Uterus (tissue), 4 donors: ENCODE measurements around the gene PLA2G6. TPM values are rescaled to one million over a fixed set of nuclear protein-coding genes. Genes with fewer than 3 reads are reported as not detected.

Source experiments
- DNase-seq, 2 donors: peaks; one replicate each; pipeline ENCODE4 v3.0.0-alpha.2; 2019 to 2020
- H3K27ac ChIP-seq, 2 donors: fragments of 200-600 bp; sonication (generic); 1 replicate in 1 of 2; 2 replicates in 1 of 2; pipeline ENCODE4 v1.5.1; 2016 to 2018
- H3K27me3 ChIP-seq, 2 donors: fragments of 200-600 bp; sonication (generic); one replicate each; pipeline ENCODE4 v1.5.1; 2018 to 2019; ENCODE audit warnings: control low read depth in 1 of 2
- H3K36me3 ChIP-seq, 2 donors: fragments of 200-600 bp; sonication (generic); one replicate each; pipeline ENCODE4 v1.5.1; 2019; ENCODE audit warnings: control low read depth in 1 of 2
- H3K4me1 ChIP-seq, 2 donors: fragments of 200-600 bp; sonication (generic); one replicate each; pipeline ENCODE4 v1.5.1; 2018 to 2019; ENCODE audit warnings: control low read depth in 1 of 2
- H3K4me3 ChIP-seq, 2 donors: fragments of 200-600 bp; sonication (generic); 1 replicate in 1 of 2; 2 replicates in 1 of 2; pipeline ENCODE4 v1.5.1; 2018 to 2019; ENCODE audit warnings: mild to moderate bottlenecking in 1 of 2
- H3K9me3 ChIP-seq, 2 donors: fragments of 200-600 bp; sonication (generic); one replicate each; pipeline ENCODE4 v1.5.1; 2019; ENCODE audit warnings: control low read depth in 1 of 2
- POLR2A ChIP-seq, 2 donors: fragments of 450-650 bp; IDR thresholded peaks; one replicate each; pipeline ENCODE4 v1.6.1; 2016; ENCODE audit warnings: antibody characterized with exemption in 2 of 2, mild to moderate bottlenecking in 1 of 2, moderate library complexity in 1 of 2
- intact Hi-C: fragments of 100-400 bp; cut with DNase I; formaldehyde crosslinking; loops from one replicate; pipeline ENCODE4 v1.15.1; 2023; ENCODE audit warnings: low total_unique reads
- total RNA-seq, 4 donors: library from RNA; depleted of rRNA in 3 of 4; stranded (reverse); fragments of >200 nt in 3 of 4; gene quantifications; one replicate each; pipeline versions ENCODE4 v1.1.0 to v1.2.4, GENCODE V29; 2014 to 2023
- TF ChIP-seq, protein P1 (sequence below), 4 experiments: fragments of 200-600 bp in 2 of 4; fragments of 450-650 bp in 2 of 4; sonication (generic) in 2 of 4; IDR thresholded peaks; one replicate each; pipeline ENCODE4 v1.5.1; 2016 to 2019; ENCODE audit warnings: antibody characterized with exemption in 4 of 4, mild to moderate bottlenecking in 2 of 4, moderate library complexity in 1 of 4
- donor health status: DM: yes; HTN: yes; CAD: no.

The PLA2G6 gene, protein sequence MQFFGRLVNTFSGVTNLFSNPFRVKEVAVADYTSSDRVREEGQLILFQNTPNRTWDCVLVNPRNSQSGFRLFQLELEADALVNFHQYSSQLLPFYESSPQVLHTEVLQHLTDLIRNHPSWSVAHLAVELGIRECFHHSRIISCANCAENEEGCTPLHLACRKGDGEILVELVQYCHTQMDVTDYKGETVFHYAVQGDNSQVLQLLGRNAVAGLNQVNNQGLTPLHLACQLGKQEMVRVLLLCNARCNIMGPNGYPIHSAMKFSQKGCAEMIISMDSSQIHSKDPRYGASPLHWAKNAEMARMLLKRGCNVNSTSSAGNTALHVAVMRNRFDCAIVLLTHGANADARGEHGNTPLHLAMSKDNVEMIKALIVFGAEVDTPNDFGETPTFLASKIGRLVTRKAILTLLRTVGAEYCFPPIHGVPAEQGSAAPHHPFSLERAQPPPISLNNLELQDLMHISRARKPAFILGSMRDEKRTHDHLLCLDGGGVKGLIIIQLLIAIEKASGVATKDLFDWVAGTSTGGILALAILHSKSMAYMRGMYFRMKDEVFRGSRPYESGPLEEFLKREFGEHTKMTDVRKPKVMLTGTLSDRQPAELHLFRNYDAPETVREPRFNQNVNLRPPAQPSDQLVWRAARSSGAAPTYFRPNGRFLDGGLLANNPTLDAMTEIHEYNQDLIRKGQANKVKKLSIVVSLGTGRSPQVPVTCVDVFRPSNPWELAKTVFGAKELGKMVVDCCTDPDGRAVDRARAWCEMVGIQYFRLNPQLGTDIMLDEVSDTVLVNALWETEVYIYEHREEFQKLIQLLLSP
- 10 to 100 TPM in 3 of 4 donors, 1 to 10 TPM in 1; 8.7 to 50.9 (median 34.5) TPM for total RNA-seq

DNA sequence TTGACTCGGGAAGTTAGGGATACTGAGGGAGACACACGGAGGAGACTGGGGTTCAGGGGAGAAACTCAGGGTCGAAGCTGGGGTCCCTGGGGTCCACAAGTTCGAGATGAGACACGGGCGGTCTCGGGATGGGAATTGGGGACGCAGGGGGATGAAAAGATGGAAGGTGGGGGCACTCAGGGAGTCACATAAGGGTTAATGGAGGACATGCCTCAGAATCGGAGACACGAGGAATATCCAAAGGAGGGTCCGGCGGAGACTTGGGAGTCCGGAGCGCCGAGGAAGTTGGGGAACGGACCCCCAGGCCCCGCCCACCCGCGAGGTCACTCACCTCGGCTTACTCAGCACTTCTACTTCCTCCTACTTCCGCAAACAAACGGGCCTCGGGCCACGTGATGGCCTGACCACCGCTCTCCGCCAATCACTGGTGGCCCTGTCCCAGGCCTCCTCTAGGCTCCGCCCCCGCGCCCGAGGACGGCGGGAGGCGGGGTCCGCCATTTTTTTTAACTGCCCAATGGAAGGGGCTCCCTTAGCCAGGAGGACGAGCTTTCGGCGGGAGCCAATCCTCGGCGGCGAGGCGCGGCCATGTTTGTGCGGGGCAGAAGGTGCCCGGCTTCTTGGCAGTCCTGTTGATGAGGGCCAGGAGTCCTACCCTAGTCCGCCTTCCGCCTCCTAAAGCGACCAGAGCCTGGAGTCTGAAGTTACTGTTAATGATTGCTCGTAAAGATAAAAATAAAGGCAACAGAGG lies at the start of gene PLA2G6:
TSS of gene PLA2G6 (minus strand) at position 378 of the 748 bp plus-strand sequence. CDS start 12,404 bp downstream, outside the sequence.
- intact Hi-C loops: no loop called here
- Histone ChIP-seq H3K4me1 (peaks cover 3 to 6% of the 10 kb centered on the region in 2 donors), H3K27ac (peak within 1 kb of the TSS; percentile 83 to 98), H3K27me3 (no peaks in the 10 kb centered on the region), H3K36me3 (no peaks in the 10 kb centered on the region), H3K9me3 (no peaks in the 10 kb centered on the region), H3K4me3 (peak within 1 kb of the TSS; percentile 49 to 71)
- DNase-seq: peak; percentile 98 to 99
- TF ChIP-seq, protein P1, sequence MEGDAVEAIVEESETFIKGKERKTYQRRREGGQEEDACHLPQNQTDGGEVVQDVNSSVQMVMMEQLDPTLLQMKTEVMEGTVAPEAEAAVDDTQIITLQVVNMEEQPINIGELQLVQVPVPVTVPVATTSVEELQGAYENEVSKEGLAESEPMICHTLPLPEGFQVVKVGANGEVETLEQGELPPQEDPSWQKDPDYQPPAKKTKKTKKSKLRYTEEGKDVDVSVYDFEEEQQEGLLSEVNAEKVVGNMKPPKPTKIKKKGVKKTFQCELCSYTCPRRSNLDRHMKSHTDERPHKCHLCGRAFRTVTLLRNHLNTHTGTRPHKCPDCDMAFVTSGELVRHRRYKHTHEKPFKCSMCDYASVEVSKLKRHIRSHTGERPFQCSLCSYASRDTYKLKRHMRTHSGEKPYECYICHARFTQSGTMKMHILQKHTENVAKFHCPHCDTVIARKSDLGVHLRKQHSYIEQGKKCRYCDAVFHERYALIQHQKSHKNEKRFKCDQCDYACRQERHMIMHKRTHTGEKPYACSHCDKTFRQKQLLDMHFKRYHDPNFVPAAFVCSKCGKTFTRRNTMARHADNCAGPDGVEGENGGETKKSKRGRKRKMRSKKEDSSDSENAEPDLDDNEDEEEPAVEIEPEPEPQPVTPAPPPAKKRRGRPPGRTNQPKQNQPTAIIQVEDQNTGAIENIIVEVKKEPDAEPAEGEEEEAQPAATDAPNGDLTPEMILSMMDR (IDR thresholded peaks at IDR 0.05): no peak
- TF ChIP-seq POLR2A (IDR thresholded peaks at IDR 0.05): peak; percentile 43 to 69

DNA sequence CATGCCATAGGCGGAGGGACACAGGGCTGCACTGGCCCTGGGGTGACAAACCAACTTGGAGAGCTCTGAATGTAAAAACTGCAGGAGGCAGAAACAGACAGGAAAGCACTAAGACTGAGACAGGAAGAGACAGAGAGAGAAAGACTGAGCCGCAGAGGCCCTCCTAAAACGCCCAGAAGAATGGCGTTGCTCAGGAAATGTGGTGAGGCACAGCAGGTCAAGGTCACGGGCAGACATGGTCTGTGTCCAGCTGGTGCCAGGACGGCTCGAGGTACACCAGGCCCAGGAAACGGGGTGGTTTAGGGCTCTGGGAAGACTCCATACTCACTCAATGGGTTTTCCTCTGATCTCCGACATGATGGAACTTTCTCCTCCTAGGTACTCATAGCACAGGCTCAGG lies 49.3 kb upstream of the PLA2G6 start:
- Histone ChIP-seq H3K36me3 (no peaks in the 10 kb centered on the region), H3K4me3 (no peak overlapping the region), H3K9me3 (no peaks in the 10 kb centered on the region), H3K4me1 (no peaks in the 10 kb centered on the region), H3K27ac (peak overlapping the region in 1 of 2 donors; percentile 49), H3K27me3 (no peaks in the 10 kb centered on the region)
- TF ChIP-seq POLR2A (IDR thresholded peaks at IDR 0.05): no peak
- TF ChIP-seq, protein P1 (IDR thresholded peaks at IDR 0.05): no peak
- intact Hi-C loops: no loop called here
- DNase-seq: no peak

DNA sequence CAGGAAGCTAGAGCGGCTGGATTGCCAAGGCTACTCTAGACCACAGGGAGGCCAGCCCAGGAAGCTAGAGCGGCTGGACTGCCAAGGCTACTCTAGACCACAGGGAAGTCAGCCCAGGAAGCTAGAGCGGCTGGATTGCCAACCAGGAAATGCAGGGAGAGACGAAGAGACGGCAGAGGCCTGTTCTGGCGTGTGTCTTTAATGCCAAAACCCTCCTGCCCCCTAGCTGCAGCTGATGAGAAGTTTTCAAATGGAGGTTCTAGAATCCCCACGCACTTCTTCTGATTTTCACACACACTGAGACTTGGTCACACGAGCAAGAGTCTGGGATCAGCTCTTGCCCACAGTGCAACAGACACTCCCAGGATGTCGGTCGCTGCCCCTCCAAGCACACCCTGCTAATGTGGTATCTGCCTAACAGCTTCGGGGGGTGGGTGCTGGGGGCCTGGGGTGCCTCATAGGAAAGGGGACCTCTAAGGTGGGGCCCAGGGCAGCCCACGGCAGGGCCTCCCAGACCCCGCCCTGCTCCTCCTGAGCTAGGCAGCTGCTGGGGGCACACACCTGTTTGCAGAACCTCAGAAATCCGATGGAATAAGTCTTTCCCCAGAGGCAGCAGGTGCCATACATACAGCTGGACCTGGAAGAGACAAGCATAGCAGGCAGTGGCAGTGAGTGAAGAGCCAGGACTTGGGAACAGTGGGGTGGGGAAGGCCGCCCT lies 48.6 kb upstream of the PLA2G6 start:
- TF ChIP-seq, protein P1 (IDR thresholded peaks at IDR 0.05): peak in 3 of 4 experiments; percentile 14 to 61 (median 55)
- no peak for TF ChIP-seq POLR2A (IDR thresholded peaks at IDR 0.05)
- Histone ChIP-seq H3K9me3 (no peaks in the 10 kb centered on the region), H3K4me1 (no peaks in the 10 kb centered on the region), H3K36me3 (no peaks in the 10 kb centered on the region), H3K27ac (peak overlapping the region in 1 of 2 donors; percentile 49), H3K27me3 (no peaks in the 10 kb centered on the region), H3K4me3 (no peak overlapping the region)
- DNase-seq: no peak
- intact Hi-C loops: no loop called here

DNA sequence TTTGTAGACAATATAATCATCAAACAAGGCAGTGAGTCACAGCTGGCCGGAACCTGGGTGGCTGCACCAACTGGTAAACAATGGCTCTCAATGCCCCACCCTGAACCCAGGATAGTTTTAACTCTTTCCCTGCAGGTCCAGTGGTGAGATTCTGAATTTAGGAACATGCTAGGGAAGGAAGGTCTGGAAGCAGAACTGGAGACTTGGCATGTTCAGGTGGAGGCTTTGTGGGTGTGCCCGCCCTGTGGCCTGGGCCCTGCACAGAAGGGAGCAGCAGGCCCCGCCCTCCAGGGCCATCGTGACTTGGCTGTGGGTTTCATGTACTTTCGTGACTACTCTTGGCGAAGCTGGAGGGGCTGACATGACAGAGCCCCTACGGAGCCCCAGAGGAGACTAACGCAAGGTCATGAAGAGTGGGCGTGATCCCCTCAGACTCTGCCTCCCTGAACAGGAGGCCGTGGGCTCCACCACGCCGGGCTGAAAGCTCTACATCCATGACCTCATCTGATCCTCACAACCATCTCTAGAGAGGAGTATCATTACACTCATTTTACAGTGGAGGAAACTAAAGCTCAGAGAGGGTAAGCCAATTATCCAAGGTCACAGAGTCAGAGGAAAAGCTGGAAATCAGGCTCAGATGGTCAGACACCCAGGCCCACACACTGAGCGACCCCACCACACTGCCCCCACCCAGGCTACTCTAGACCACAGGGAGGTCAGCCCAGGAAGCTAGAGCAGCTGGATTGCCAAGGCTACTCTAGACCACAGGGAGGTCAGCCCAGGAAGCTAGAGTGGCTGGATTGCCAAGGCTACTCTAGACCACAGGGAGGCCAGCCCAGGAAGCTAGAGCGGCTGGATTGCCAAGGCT lies 47.5 kb upstream of the PLA2G6 start:
- H3K4me1 ChIP-seq: no peaks in the 10 kb centered on the region
- no peaks in the 10 kb centered on the region for H3K27me3 ChIP-seq
- intact Hi-C loops: loop anchor here (10.0 kb wide), 1 partner anchor 104 kb away; no protein-coding TSS in a partner anchor
- peak overlapping the region; percentile 68 to 81 for H3K27ac ChIP-seq
- no peak for DNase-seq
- no peak overlapping the region for H3K4me3 ChIP-seq
- no peaks in the 10 kb centered on the region for H3K9me3 ChIP-seq
- no peaks in the 10 kb centered on the region for H3K36me3 ChIP-seq
- TF ChIP-seq POLR2A (IDR thresholded peaks at IDR 0.05): no peak
- TF ChIP-seq, protein P1 (IDR thresholded peaks at IDR 0.05): no peak
